ENCODE measurements around the gene TRIM47.
A peak's percentile ranks its signal among the peaks of the same experiment; 100 is the strongest.
"Not testable (repeated sequence)": the region's sequence is repeated elsewhere in the genome, so short reads cannot be mapped to it uniquely, and the experiment has no call there.

The TRIM47 gene

GRCh38 chr17:75865404-75866188, 12.8 kb downstream of the TRIM47 start:
- not testable (repeated sequence) for DNase-seq

- DNase-seq = not testable (repeated sequence)
Observed at GRCh38 chr17:75864887-75865286, 13.5 kb downstream of the TRIM47 start.

GRCh38 chr17:75864448-75864871, 13.9 kb downstream of the TRIM47 start:
- DNase-seq = no peak

GRCh38 chr17:75861927-75862317, 16.5 kb downstream of the TRIM47 start:
- DNase-seq = no peak

GRCh38 chr17:75859358-75859757, 19.0 kb downstream of the TRIM47 start:
- not testable (repeated sequence) for DNase-seq

- no peak for DNase-seq
Observed at GRCh38 chr17:75856062-75856756, 22.2 kb downstream of the TRIM47 start.

- peak; percentile 93 for DNase-seq
Observed at GRCh38 chr17:75855310-75856061, 22.9 kb downstream of the TRIM47 start, which contains the start of gene WBP2. Gene WBP2 (minus strand): TSS chr17:75855335. CDS start chr17:75855297, 38 bp downstream.

GRCh38 chr17:75854881-75855309, 23.5 kb downstream of the TRIM47 start:
- peak; percentile 48 for DNase-seq

GRCh38 chr17:75854101-75854748, 24.2 kb downstream of the TRIM47 start:
- no peak for DNase-seq

- no peak for DNase-seq
Observed at GRCh38 chr17:75853433-75853832, 24.9 kb downstream of the TRIM47 start.

GRCh38 chr17:75851693-75851991, 26.7 kb downstream of the TRIM47 start:
- DNase-seq = not testable (repeated sequence)

- DNase-seq = no peak
Observed at GRCh38 chr17:75850928-75851692, 27.3 kb downstream of the TRIM47 start.

GRCh38 chr17:75849724-75850123, 28.7 kb downstream of the TRIM47 start:
- DNase-seq = no peak

GRCh38 chr17:75849279-75849646, 29.1 kb downstream of the TRIM47 start:
- DNase-seq = no peak

GRCh38 chr17:75848523-75849278, 29.7 kb downstream of the TRIM47 start:
- DNase-seq = peak; percentile 87

GRCh38 chr17:75847614-75848522, 30.5 kb downstream of the TRIM47 start:
- no peak for DNase-seq

GRCh38 chr17:75846692-75847613, 31.4 kb downstream of the TRIM47 start:
- DNase-seq = no peak

- no peak for DNase-seq
Observed at GRCh38 chr17:75845933-75846691, 32.3 kb downstream of the TRIM47 start.

All from stimulated activated CD4-positive, alpha-beta T cell treated with anti-CD3 and anti-CD28 coated beads, Interleukin-12 subunit alpha, Interleukin-12 subunit beta, amount 100 ng/mL, for 4 hours (primary cell).